ENCODE measurements around the gene SLC16A12.
A peak's percentile ranks its signal among the peaks of the same experiment; 100 is the strongest.
"Not testable (repeated sequence)": the region's sequence is repeated elsewhere in the genome, so short reads cannot be mapped to it uniquely, and the experiment has no call there.

The SLC16A12 gene

DNA sequence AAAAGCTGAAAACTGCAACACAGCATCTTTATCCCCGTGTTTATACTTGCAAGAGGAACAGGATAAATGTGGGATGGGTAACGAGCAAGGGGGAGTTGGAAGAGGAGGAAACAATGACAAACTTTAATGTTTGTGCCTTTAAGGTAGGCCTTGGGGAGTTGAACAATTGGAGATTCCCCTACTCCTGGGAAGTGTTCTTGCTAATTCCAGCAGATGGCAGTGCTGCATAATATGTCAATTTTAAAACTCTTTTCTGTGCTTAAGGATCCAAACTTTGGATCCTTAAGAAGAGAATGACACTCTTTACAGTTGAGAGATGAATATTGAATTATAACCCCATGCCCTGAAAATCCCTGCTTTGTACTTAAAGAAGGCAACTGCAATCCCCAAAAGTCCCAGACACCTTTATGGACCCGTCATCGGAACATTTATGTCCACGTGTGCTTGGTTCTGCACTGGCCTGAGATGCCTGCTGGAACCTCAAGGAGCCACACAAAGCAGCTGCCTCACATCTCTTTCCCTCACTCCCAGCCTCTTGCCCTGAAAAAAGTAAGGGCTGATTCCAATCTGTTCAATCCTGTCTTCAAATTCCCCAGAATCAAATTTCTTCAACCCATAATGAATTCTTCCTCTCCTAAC is 109.0 kb downstream of the SLC16A12 start:
- TF ChIP-seq TAF1 (IDR thresholded peaks at IDR 0.05; ENCODE audit: borderline replicate concordance, low read depth, low read length) (no peak), POLR2AphosphoS5 (IDR thresholded peaks at IDR 0.05; ENCODE audit: low read depth, low read length) (no peak), POLR2A (IDR thresholded peaks at IDR 0.05; ENCODE audit: low read depth, low read length) (no peak)
- FAIRE-seq = peak; percentile 88
- DNase-seq (ENCODE audit: insufficient read length) = peak; percentile 9

DNA sequence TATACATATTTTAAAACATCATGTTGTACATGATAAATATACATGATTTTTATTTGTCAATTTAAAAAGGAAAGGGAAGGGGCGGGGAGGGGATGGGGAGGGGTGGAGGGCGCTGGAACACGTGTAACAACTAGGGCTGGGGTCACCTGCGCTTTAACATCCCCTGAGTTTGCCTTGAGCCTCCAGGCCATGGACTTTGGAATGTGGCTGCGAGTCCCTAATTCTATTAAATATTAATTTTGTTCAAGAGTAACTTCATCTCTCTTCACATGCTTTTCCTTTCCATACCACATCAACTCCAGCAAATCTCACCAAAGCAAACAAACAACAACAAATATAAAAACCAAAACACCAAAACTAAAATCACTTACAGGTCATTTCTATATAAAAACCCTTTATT is 110.4 kb downstream of the SLC16A12 start:
- FAIRE-seq (no peak), DNase-seq (ENCODE audit: insufficient read length) (no peak)

DNA sequence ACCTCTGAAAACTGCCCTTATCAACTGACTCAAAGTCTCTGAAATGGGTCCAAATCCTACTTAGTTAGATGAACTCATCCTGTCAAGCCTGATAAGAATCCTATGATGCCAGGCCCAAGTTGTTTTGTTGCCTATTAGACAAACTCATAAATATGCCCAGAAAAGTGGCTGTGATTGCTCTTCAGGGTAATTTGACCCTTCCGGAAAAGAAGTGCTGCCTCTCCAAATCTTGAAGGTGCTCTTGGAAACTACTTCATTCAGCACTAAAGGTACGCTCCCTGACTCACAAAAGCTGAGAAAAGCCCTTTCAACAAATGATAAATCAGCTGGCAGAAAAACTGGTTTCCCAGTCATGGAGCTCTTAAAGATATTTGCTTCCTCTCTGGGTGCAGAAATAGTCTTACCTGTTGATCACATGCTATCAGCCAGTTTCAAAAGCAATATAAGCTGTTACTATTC is 114.3 kb downstream of the SLC16A12 start:
- no peak for TF ChIP-seq TAF1 (IDR thresholded peaks at IDR 0.05; ENCODE audit: borderline replicate concordance, low read depth, low read length)
- TF ChIP-seq POLR2A (IDR thresholded peaks at IDR 0.05; ENCODE audit: low read depth, low read length) = no peak
- no peak for TF ChIP-seq POLR2AphosphoS5 (IDR thresholded peaks at IDR 0.05; ENCODE audit: low read depth, low read length)
- FAIRE-seq (no peak), DNase-seq (ENCODE audit: insufficient read length) (no peak)

More for the DNA sequence above, 110.4 kb downstream of the SLC16A12 start:
- TF ChIP-seq POLR2AphosphoS5 (IDR thresholded peaks at IDR 0.05; ENCODE audit: low read depth, low read length) (no peak), TAF1 (IDR thresholded peaks at IDR 0.05; ENCODE audit: borderline replicate concordance, low read depth, low read length) (no peak), POLR2A (IDR thresholded peaks at IDR 0.05; ENCODE audit: low read depth, low read length) (no peak)

DNA sequence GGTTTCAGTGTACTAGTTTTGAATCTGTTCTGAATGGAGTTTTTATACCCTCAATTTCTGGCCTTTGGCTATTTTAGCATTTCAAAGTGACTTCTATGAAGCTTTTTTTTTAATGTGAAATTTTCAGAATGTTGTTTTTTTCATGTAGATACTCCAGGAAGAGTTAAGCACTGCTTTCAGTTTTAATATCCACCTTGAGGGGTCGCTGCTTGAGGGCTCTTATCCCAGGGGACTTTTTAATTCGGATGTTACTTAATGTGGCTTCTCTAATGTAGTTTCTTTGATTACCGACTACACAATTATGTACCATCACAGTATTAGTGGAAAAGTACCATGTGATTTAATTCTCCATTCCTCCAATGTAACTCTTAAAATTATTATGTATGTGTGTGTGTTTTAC is 115.8 kb downstream of the SLC16A12 start:
- DNase-seq (ENCODE audit: insufficient read length) = no peak
- no peak for FAIRE-seq
- TF ChIP-seq POLR2AphosphoS5 (IDR thresholded peaks at IDR 0.05; ENCODE audit: low read depth, low read length) (no peak), TAF1 (IDR thresholded peaks at IDR 0.05; ENCODE audit: borderline replicate concordance, low read depth, low read length) (no peak), POLR2A (IDR thresholded peaks at IDR 0.05; ENCODE audit: low read depth, low read length) (no peak)

DNA sequence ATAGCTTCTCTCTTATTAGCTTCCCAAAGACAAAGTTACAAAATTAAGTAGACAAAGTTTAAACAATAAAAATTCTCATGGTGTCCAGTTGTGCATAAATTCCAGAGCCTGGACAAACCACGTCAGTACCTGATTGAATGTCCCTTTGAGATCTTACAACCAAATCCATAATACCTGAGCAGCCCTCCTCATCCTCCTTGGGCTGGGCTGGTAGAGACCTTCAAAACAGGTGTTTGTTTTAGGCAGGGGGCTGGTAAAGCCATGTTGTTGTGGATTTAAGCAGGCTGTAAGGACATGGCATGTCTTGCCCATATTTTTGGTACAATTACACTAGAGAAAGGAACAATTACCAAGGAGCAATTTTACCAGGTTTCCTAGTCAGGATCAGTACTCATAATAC is 118.9 kb downstream of the SLC16A12 start:
- no peak for FAIRE-seq
- no peak for DNase-seq (ENCODE audit: insufficient read length)
- no peak for TF ChIP-seq TAF1 (IDR thresholded peaks at IDR 0.05; ENCODE audit: borderline replicate concordance, low read depth, low read length)
- no peak for TF ChIP-seq POLR2A (IDR thresholded peaks at IDR 0.05; ENCODE audit: low read depth, low read length)
- TF ChIP-seq POLR2AphosphoS5 (IDR thresholded peaks at IDR 0.05; ENCODE audit: low read depth, low read length) = no peak

DNA sequence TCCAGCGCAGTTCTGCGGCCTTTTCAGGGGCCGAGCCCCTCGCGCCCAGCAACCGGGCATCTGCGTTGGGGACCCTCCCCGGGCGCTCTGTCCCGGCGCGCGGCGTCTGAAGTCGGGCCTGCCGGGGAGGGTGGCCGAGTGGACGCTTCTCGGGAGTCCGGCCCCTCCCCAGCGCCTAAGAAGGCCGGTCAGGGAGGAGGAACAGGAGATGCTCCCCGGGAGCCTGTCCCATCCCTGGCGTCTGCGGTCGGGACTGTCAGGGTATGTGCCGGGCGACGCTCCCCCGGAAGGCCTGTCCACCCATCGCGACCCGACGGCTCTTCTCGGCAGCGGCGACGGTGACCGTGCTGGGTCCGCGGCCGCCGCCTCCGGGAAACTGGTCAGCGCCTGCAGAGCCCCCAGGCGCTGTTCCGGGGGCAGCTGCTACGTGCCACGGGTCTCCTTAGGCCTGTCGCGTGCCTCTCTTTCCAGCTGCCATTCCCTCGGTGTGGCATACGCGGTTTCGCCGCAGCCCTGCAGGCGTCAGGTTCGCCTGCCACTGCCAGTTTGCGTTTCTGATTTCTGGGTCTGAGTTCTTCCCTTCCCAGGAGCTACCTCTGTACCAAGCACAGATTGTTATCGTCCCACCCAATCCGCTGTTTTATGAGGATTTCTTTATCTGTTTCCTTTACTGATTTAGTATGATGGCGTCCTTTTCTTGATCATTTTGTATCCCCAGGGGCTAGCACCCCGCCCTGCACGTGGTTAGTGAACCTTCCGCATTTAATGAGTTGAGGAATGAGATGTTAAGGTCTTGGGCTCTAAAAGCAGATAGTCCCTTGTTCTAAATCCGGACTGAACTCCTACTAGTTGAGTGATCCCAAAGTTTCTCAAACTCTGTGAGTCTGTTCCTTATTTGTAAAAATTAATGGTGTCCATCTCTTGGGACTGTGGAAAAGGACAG is 120.2 kb downstream of the SLC16A12 start:
- TF ChIP-seq TAF1 (IDR thresholded peaks at IDR 0.05; ENCODE audit: borderline replicate concordance, low read depth, low read length) (no peak), POLR2AphosphoS5 (IDR thresholded peaks at IDR 0.05; ENCODE audit: low read depth, low read length) (no peak), POLR2A (IDR thresholded peaks at IDR 0.05; ENCODE audit: low read depth, low read length) (no peak)
- FAIRE-seq (peak; percentile 70), DNase-seq (ENCODE audit: insufficient read length) (peak; percentile 35)

DNA sequence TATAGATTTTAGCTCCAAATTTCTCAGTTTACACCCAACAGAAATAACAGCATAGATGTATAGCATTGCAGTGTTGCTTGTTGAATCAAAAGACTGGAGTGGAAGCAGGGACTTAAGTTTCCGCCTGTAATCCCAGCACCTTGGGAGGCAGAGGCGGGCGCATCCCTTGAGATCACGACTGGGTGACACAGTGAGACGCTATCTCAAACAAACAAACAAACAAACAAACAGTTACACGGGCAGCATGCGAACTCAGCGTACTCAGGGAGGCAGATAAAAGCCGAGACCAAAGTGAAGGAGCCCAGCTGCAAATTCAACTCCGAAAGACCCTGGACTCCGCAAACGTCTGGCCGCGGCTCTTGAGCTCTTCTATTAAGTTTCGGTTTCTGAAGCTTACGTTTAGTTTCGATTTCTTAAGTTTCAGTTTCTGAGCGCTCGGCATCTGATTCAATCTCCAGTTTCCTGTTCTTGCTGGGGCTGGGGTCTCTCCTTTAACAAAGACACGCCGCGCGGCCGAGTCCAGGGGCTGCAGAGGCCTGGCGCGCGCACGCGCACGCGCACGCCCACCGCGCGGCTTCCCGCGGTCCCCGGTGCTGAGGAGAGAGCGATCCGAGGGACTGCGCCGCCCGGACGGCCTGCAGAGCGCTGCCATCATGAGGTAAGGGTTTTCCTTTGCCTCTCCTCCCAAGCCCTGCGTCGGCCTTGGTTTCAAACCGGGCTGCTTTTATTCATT is 121.1 kb downstream of the SLC16A12 start, which contains the start of gene IFIT5:
Gene IFIT5 (plus strand): TSS at position 423 of the 733 bp plus-strand sequence. CDS start 231 bp downstream, at position 654.
- no peak; the same call in 1 of the 2 replicates for TF ChIP-seq POLR2AphosphoS5 (IDR thresholded peaks at IDR 0.05; ENCODE audit: low read depth, low read length)
- TF ChIP-seq POLR2A (IDR thresholded peaks at IDR 0.05; ENCODE audit: low read depth, low read length) = no peak; the same call in none of the 2 replicates
- no peak; the same call in 1 of the 2 replicates for TF ChIP-seq TAF1 (IDR thresholded peaks at IDR 0.05; ENCODE audit: borderline replicate concordance, low read depth, low read length)
- peak; percentile 53 for DNase-seq (ENCODE audit: insufficient read length)
- peak; percentile 84 for FAIRE-seq

DNA sequence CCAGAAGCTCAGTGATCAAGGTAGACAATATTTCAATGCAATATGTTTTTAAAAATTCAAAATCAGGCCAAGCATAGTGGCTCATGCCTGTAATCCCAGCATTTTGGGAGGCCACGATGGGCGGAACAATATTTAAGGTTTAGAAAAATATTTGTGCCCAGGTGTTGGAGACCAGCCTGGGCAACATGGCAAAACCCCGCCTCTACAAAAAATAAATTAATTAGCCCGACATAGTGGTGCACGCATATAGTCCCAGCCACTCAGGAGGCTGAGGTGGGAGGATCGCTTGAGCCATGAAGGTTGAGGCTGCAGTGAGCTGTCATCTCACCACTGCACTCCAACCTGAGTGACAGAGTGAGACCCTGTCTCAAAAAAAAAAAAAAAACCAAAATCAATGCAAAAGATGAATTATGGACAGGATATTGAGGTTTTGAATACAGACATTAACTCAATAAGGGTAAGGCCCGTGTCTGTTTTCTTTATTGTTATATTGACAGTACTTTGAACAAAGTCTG is 121.9 kb downstream of the SLC16A12 start:
- TF ChIP-seq POLR2A (IDR thresholded peaks at IDR 0.05; ENCODE audit: low read depth, low read length) (no peak), POLR2AphosphoS5 (IDR thresholded peaks at IDR 0.05; ENCODE audit: low read depth, low read length) (no peak), TAF1 (IDR thresholded peaks at IDR 0.05; ENCODE audit: borderline replicate concordance, low read depth, low read length) (no peak)
- DNase-seq (ENCODE audit: insufficient read length) = no peak
- FAIRE-seq = no peak

DNA sequence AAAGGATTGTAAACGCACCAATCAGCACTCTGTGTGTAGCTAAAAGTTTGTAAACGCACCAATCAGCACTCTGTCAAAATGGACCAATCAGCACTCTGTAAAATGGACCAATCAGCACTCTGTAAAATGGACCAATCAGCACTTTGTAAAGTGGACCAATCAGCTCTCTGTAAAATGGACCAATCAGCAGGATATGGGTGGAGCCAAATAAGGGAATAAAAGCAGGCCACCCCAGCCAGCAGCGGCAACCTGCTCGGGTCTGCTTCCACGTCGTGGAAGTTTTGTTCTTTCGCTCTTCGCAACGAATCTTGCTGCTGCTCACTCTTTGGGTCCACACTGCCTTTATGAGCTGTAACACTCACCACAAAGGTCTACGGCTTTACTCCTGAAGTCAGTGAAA is 123.1 kb downstream of the SLC16A12 start:
- FAIRE-seq = not testable (repeated sequence)

DNA sequence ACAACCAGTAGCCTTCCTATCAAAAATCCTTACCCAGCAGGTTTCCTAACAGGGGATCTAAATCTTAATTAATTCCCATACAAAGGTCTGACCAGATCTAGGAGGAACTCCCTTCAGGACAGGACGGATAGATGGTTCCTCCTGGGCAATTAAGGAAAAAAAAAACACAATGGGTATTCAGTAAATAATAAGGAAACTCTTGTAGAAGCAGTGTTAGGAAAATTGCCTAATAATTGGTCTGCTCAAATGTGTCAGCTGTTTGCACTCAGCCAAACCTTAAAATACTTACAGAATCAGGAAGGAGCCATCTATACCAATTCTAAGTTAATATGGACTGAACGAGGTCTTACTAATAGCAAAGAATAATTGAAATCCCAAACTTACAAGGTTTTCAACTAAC is 124.3 kb downstream of the SLC16A12 start:
- DNase-seq (ENCODE audit: insufficient read length); FAIRE-seq: not testable (repeated sequence)

More for the DNA sequence above, 123.1 kb downstream of the SLC16A12 start:
- not testable (repeated sequence) for DNase-seq (ENCODE audit: insufficient read length)

DNA sequence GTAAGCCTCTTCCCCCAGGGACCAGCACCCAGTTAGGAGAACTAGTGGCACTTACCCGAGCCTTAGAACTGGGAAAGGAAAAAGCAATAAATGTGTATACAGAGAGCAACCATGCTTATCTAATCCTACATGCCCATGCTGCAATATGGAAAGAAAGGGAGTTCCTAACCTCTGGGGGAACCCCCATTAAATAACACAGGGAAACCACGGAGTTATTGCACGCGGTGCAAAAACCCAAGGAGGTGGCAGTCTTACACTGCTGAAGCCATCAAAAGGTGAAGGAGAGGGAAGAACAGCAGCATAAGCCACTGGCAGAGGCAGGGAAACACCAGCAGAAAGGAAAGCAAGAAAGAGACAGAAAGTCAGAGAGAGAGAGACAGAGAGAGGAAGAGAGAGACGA is 124.8 kb downstream of the SLC16A12 start:
- not testable (repeated sequence) for FAIRE-seq; DNase-seq (ENCODE audit: insufficient read length)

DNA sequence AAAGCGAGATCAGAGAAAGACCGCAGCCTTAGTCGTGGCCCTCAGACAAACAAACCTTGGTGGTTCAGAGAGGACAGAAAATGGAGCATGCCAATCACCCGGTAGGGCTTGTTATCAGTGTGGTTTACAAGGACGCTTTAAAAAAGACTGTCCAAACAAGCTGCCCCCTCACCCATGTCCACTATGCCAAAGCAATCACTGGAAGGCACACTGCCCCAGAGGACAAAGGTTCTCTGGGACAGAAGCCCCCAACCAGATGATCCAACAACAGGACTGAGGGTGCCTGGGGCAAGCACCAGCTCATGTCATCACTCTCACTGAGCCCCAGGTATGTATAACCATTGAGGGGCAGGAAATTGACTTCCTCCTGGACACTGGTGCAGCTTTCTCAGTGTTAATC is 126.1 kb downstream of the SLC16A12 start:
- DNase-seq (ENCODE audit: insufficient read length); FAIRE-seq: not testable (repeated sequence)

DNA sequence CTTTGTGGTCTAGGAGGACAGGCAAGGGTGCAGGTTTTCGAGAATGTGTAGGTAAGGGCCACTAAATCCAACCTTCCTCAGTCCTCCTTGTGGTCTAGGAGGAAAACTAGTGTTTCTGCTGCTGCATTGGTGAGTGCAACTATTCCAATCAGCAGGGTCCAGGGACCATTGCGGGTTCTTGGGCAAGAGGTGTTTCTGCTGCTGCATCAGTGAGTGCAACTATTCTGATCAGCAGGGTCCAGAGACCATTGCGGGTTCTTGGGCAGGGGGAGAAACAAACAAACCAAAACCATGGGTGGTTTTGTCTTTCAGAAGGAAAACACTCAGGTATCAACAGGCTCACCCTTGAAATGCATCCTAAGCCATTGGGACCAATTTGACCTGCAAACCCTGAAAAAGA is 127.6 kb downstream of the SLC16A12 start:
- not testable (repeated sequence) for FAIRE-seq; DNase-seq (ENCODE audit: insufficient read length)

DNA sequence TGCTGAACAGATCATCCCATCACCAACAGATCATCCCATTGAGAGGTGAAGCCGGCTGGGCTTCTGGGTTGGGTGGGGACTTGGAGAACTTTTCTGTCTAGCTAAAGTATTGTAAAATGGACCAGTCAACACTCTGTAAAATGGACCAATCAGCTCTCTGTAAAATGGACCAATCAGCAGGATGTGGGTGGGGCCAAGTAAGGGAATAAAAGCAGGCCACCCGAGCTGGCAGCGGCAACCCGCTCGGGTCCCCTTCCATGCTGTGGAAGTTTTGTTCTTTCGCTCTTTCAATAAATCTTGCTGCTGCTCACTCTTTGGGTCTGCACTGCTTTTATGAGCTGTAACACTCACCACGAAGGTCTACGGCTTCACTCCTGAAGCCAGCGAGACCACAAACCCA is 129.2 kb downstream of the SLC16A12 start:
- DNase-seq (ENCODE audit: insufficient read length); FAIRE-seq: not testable (repeated sequence)
